Measurements from ENCODE around the gene IQSEC3. TPM values are rescaled to one million over a fixed set of nuclear protein-coding genes. Genes with fewer than 3 reads are reported as not detected.

Gene IQSEC3
- total RNA-seq, 1 experiment from 2014 or later, result 1.7 TPM

DNA sequence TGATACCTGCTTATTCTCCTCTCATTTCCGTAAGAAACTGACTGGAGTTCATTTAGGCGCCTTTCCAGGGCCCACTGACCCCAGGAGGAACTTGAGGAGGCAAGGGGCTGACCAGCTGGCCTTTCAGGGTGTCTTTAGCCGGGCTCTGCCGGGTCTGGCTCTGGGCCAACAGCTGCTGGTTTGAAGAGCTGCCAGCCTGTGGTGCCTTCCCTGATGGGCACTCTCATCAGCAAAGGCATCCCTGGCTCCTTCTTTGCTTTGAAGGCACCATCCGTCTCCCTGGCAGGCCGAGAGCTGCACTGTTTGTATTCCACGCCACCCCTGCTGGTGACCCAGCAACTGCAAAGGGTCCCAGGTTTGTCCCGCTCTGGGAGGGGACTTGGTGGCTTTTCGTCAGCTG is 42.0 kb downstream of the IQSEC3 start:
- Mint-ChIP-seq H3K4me1 (peaks cover 61% of the 10 kb centered on the region), H3K9me3 (no peaks in the 10 kb centered on the region), H3K27ac (no peak overlapping the region), H3K36me3 (no peaks in the 10 kb centered on the region), H3K27me3 (ENCODE audit: low read depth) (peaks cover 3% of the 10 kb centered on the region; the same call in 1 of the 2 replicates), H3K4me3 (no peak overlapping the region)
- CTCF ChIA-PET, result interaction anchor here (1.5 to 3.1 kb wide), 4 partner anchors 45 to 111 kb away, joined by 3 to 13 read pairs (median 10); no protein-coding TSS in a partner anchor
- DNase-seq (ENCODE audit: low spot score) (no peak), ATAC-seq (no peak)
- POLR2A ChIA-PET, result no interaction called here
- no peak for TF ChIP-seq IRF2 (CRISPR knock-in tag; IDR thresholded peaks at IDR 0.05; ENCODE audit: borderline replicate concordance, low read depth)
- no peak for TF ChIP-seq NR3C1 (CRISPR knock-in tag; conservative IDR thresholded peaks at IDR 0.05; ENCODE audit: low read depth)
- no peak for TF ChIP-seq ZBTB21 (CRISPR knock-in tag; IDR thresholded peaks at IDR 0.05; ENCODE audit: borderline replicate concordance)
- TF ChIP-seq, protein P1, sequence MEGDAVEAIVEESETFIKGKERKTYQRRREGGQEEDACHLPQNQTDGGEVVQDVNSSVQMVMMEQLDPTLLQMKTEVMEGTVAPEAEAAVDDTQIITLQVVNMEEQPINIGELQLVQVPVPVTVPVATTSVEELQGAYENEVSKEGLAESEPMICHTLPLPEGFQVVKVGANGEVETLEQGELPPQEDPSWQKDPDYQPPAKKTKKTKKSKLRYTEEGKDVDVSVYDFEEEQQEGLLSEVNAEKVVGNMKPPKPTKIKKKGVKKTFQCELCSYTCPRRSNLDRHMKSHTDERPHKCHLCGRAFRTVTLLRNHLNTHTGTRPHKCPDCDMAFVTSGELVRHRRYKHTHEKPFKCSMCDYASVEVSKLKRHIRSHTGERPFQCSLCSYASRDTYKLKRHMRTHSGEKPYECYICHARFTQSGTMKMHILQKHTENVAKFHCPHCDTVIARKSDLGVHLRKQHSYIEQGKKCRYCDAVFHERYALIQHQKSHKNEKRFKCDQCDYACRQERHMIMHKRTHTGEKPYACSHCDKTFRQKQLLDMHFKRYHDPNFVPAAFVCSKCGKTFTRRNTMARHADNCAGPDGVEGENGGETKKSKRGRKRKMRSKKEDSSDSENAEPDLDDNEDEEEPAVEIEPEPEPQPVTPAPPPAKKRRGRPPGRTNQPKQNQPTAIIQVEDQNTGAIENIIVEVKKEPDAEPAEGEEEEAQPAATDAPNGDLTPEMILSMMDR (IDR thresholded peaks at IDR 0.05), result no peak
- TF ChIP-seq JUN (CRISPR knock-in tag; IDR thresholded peaks at IDR 0.05), result no peak
- TF ChIP-seq, protein P2, sequence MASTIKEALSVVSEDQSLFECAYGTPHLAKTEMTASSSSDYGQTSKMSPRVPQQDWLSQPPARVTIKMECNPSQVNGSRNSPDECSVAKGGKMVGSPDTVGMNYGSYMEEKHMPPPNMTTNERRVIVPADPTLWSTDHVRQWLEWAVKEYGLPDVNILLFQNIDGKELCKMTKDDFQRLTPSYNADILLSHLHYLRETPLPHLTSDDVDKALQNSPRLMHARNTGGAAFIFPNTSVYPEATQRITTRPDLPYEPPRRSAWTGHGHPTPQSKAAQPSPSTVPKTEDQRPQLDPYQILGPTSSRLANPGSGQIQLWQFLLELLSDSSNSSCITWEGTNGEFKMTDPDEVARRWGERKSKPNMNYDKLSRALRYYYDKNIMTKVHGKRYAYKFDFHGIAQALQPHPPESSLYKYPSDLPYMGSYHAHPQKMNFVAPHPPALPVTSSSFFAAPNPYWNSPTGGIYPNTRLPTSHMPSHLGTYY (CRISPR knock-in tag; IDR thresholded peaks at IDR 0.05), result no peak
- no peak for TF ChIP-seq ZNF396 (CRISPR knock-in tag; IDR thresholded peaks at IDR 0.05; ENCODE audit: borderline replicate concordance)
- TF ChIP-seq, protein P3, sequence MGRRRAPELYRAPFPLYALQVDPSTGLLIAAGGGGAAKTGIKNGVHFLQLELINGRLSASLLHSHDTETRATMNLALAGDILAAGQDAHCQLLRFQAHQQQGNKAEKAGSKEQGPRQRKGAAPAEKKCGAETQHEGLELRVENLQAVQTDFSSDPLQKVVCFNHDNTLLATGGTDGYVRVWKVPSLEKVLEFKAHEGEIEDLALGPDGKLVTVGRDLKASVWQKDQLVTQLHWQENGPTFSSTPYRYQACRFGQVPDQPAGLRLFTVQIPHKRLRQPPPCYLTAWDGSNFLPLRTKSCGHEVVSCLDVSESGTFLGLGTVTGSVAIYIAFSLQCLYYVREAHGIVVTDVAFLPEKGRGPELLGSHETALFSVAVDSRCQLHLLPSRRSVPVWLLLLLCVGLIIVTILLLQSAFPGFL (CRISPR knock-in tag; IDR thresholded peaks at IDR 0.05; ENCODE audit: borderline replicate concordance), result no peak
- TF ChIP-seq CREB1 (CRISPR knock-in tag; IDR thresholded peaks at IDR 0.05), result no peak
- TF ChIP-seq, protein P4, sequence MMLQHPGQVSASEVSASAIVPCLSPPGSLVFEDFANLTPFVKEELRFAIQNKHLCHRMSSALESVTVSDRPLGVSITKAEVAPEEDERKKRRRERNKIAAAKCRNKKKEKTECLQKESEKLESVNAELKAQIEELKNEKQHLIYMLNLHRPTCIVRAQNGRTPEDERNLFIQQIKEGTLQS (CRISPR knock-in tag; conservative IDR thresholded peaks at IDR 0.05), result no peak

DNA sequence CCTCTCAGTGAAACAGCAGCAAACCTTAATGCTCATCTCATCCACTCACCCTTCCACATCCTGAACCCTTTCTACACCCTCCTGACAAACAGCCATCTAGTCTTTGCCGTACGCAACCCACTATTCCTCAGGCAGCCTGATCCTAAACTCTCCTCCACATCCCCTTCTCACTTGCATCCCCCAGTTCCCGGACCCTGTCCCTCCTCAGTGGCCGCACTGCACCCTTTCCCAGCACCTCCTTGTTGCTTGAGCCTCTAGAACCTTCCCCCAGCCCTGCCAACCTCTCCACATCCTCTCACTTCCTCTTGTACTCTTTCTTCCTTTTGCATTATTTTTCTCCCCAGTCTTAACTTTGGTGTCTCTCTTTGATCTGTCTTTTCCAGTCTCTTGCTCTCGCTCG is 42.9 kb downstream of the IQSEC3 start:
- Mint-ChIP-seq H3K4me1 (peaks cover 59% of the 10 kb centered on the region), H3K36me3 (no peaks in the 10 kb centered on the region), H3K4me3 (no peak overlapping the region), H3K27me3 (ENCODE audit: low read depth) (peaks cover 3% of the 10 kb centered on the region; the same call in 1 of the 2 replicates), H3K9me3 (no peaks in the 10 kb centered on the region), H3K27ac (peak overlapping the region; percentile 96)
- ChIA-PET POLR2A (interaction anchor here (0.6 kb wide), 1 partner anchor 54 kb away, joined by 3 read pairs; no protein-coding TSS in a partner anchor), CTCF (interaction anchor here (0.9 to 3.1 kb wide), 5 partner anchors 16 to 110 kb away, joined by 3 to 13 read pairs (median 4); no protein-coding TSS in a partner anchor)
- DNase-seq (ENCODE audit: low spot score) (no peak), ATAC-seq (no peak)
- TF ChIP-seq ATF1 (CRISPR knock-in tag; IDR thresholded peaks at IDR 0.05), result no peak
- TF ChIP-seq, protein P5, sequence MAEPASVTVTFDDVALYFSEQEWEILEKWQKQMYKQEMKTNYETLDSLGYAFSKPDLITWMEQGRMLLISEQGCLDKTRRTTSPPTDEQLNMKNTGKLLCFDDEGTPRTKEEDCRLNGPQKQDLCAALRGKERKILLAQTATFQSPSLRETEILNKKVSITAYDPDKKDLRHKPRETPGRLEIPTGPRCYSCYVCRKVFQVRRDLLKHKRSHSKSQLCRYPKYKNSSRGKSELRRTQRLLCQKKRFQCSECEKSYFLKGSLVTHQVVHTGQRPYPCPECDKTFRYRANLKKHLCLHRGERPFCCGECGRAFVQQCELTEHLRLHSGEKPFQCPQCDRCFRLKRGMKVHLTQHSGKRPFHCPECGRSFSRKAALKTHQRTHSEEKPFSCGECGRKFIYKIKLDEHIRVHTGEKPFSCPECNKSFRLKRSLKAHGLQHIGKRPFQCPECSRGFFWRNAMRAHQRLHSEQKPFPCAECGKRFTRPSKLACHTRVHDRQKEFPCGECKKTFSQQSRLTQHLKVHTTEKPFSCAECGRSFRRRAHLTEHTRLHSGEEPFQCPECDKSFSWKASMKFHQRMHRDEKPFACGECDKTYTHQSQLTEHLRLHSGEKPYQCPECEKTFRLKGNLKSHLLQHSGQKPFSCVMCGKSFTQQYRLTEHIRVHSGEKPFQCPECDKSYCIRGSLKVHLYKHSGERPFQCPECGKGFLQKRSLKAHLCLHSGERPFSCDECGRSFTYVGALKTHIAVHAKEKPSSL (CRISPR knock-in tag; conservative IDR thresholded peaks at IDR 0.05), result no peak
- TF ChIP-seq, protein P6, sequence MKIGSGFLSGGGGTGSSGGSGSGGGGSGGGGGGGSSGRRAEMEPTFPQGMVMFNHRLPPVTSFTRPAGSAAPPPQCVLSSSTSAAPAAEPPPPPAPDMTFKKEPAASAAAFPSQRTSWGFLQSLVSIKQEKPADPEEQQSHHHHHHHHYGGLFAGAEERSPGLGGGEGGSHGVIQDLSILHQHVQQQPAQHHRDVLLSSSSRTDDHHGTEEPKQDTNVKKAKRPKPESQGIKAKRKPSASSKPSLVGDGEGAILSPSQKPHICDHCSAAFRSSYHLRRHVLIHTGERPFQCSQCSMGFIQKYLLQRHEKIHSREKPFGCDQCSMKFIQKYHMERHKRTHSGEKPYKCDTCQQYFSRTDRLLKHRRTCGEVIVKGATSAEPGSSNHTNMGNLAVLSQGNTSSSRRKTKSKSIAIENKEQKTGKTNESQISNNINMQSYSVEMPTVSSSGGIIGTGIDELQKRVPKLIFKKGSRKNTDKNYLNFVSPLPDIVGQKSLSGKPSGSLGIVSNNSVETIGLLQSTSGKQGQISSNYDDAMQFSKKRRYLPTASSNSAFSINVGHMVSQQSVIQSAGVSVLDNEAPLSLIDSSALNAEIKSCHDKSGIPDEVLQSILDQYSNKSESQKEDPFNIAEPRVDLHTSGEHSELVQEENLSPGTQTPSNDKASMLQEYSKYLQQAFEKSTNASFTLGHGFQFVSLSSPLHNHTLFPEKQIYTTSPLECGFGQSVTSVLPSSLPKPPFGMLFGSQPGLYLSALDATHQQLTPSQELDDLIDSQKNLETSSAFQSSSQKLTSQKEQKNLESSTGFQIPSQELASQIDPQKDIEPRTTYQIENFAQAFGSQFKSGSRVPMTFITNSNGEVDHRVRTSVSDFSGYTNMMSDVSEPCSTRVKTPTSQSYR (CRISPR knock-in tag; IDR thresholded peaks at IDR 0.05), result no peak
- TF ChIP-seq EMX1 (CRISPR knock-in tag; IDR thresholded peaks at IDR 0.05), result no peak
- no peak for TF ChIP-seq ZNF416 (CRISPR knock-in tag; IDR thresholded peaks at IDR 0.05)
- no peak for TF ChIP-seq CREM (CRISPR knock-in tag; IDR thresholded peaks at IDR 0.05)
- TF ChIP-seq, protein P7, sequence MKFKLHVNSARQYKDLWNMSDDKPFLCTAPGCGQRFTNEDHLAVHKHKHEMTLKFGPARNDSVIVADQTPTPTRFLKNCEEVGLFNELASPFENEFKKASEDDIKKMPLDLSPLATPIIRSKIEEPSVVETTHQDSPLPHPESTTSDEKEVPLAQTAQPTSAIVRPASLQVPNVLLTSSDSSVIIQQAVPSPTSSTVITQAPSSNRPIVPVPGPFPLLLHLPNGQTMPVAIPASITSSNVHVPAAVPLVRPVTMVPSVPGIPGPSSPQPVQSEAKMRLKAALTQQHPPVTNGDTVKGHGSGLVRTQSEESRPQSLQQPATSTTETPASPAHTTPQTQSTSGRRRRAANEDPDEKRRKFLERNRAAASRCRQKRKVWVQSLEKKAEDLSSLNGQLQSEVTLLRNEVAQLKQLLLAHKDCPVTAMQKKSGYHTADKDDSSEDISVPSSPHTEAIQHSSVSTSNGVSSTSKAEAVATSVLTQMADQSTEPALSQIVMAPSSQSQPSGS (CRISPR knock-in tag; IDR thresholded peaks at IDR 0.05; ENCODE audit: borderline replicate concordance, low read depth), result no peak
- TF ChIP-seq SMAD4 (CRISPR knock-in tag; IDR thresholded peaks at IDR 0.05), result no peak
- TF ChIP-seq SOX15 (CRISPR knock-in tag; IDR thresholded peaks at IDR 0.05), result no peak
- TF ChIP-seq TP53 (CRISPR knock-in tag; IDR thresholded peaks at IDR 0.05), result no peak
- TF ChIP-seq, protein P8, sequence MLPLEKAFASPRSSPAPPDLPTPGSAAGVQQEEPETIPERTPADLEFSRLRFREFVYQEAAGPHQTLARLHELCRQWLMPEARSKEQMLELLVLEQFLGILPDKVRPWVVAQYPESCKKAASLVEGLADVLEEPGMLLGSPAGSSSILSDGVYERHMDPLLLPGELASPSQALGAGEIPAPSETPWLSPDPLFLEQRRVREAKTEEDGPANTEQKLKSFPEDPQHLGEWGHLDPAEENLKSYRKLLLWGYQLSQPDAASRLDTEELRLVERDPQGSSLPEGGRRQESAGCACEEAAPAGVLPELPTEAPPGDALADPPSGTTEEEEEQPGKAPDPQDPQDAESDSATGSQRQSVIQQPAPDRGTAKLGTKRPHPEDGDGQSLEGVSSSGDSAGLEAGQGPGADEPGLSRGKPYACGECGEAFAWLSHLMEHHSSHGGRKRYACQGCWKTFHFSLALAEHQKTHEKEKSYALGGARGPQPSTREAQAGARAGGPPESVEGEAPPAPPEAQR (CRISPR knock-in tag; IDR thresholded peaks at IDR 0.05), result no peak
- TF ChIP-seq, protein P9, sequence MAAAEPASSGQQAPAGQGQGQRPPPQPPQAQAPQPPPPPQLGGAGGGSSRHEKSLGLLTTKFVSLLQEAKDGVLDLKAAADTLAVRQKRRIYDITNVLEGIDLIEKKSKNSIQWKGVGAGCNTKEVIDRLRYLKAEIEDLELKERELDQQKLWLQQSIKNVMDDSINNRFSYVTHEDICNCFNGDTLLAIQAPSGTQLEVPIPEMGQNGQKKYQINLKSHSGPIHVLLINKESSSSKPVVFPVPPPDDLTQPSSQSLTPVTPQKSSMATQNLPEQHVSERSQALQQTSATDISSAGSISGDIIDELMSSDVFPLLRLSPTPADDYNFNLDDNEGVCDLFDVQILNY (CRISPR knock-in tag; IDR thresholded peaks at IDR 0.05), result no peak
